ENCODE measurements around the gene NLRP7.
"Not testable (repeated sequence)": the region's sequence is repeated elsewhere in the genome, so short reads cannot be mapped to it uniquely, and the experiment has no call there.

NLRP7 gene

DNA sequence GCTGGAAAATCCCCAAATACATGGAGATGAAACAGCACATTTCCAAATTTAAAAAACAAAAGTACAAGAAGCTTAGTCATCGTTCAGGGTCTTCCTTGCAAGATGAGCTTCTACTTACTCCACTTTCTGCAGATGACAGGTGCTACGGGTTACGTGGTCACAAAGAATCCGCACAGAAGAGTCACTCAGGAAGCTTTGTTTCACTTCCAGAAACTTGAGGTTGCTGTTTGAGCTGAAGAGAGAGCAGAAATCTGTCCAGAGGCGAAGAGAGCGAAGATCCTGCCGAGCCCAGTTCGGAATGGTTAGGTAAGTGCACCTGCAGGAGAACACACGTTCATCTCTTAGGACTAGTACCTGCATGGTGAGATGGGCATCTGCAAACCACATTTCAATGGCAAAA is 9.4 kb downstream of the NLRP7 start:
- no peak overlapping the region for H3K4me2 ChIP-seq (ENCODE audit: low read length)
- no peaks in the 10 kb centered on the region for H3K4me1 ChIP-seq
- no peaks in the 10 kb centered on the region for H3K27me3 ChIP-seq (ENCODE audit: control insufficient read depth, insufficient read depth, low read length)
- no peaks in the 10 kb centered on the region for H3K79me2 ChIP-seq
- no peaks in the 10 kb centered on the region for H3K36me3 ChIP-seq (ENCODE audit: control insufficient read depth, insufficient read depth, low read length)
- no peaks in the 10 kb centered on the region for H3K9me3 ChIP-seq (ENCODE audit: control insufficient read depth, low read length)
- no peak overlapping the region for H2AFZ ChIP-seq
- H3K9ac ChIP-seq, result no peak overlapping the region
- no peak overlapping the region for H3K27ac ChIP-seq
- TF ChIP-seq, protein P1, sequence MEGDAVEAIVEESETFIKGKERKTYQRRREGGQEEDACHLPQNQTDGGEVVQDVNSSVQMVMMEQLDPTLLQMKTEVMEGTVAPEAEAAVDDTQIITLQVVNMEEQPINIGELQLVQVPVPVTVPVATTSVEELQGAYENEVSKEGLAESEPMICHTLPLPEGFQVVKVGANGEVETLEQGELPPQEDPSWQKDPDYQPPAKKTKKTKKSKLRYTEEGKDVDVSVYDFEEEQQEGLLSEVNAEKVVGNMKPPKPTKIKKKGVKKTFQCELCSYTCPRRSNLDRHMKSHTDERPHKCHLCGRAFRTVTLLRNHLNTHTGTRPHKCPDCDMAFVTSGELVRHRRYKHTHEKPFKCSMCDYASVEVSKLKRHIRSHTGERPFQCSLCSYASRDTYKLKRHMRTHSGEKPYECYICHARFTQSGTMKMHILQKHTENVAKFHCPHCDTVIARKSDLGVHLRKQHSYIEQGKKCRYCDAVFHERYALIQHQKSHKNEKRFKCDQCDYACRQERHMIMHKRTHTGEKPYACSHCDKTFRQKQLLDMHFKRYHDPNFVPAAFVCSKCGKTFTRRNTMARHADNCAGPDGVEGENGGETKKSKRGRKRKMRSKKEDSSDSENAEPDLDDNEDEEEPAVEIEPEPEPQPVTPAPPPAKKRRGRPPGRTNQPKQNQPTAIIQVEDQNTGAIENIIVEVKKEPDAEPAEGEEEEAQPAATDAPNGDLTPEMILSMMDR (IDR thresholded peaks at IDR 0.05), result no peak
- H3K4me3 ChIP-seq (ENCODE audit: low read depth, low read length), result no peak overlapping the region

DNA sequence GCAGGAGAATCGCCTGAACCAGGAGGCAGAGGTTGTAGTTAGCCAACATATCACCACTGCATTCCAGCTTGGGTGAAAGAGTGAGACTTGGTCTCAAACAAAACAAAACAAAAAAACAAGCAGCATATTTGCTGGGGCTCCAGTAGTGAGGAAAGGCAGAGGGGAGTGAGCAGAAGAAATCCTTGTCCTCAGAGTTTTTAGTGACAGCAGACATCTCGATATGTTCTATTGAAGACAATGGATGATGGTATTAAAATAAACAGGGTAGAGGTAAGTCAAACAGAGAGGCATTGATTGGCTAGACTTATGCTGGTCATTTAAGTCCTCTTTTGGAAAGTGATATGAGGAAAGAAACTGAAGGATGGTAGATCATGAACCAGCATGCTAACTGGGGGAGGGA is 19.0 kb downstream of the NLRP7 start:
- Histone ChIP-seq H3K27ac (no peak overlapping the region), H3K9ac (no peak overlapping the region), H3K36me3 (ENCODE audit: control insufficient read depth, insufficient read depth, low read length) (no peaks in the 10 kb centered on the region), H2AFZ (no peak overlapping the region), H3K4me2 (ENCODE audit: low read length) (no peak overlapping the region), H3K9me3 (ENCODE audit: control insufficient read depth, low read length) (no peaks in the 10 kb centered on the region), H3K4me1 (no peaks in the 10 kb centered on the region), H3K79me2 (no peaks in the 10 kb centered on the region), H3K4me3 (ENCODE audit: low read depth, low read length) (no peak overlapping the region), H3K27me3 (ENCODE audit: control insufficient read depth, insufficient read depth, low read length) (no peaks in the 10 kb centered on the region)
- TF ChIP-seq, protein P1 (IDR thresholded peaks at IDR 0.05), result no peak

DNA sequence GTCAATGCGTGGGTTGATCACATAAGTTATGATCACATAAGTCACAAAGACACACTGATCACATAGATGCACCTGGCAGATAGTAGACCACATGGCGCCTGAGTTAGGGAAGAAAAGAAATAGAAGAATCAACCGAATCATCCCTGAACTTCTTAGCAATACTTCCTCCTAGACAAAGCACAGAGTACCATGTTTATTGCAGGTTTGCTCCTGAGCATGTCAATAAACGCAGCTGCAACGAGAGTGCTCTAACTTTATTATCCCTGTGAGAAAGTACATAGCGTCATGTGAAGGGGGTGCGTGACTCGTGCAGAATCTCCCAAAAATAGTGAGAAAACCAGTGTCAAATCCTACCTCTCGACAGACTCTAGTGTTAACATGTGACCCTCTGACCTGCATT is 24.1 kb downstream of the NLRP7 start:
- Histone ChIP-seq H3K9ac (no peak overlapping the region), H3K27ac (no peak overlapping the region), H3K4me3 (ENCODE audit: low read depth, low read length) (no peak overlapping the region), H3K27me3 (ENCODE audit: control insufficient read depth, insufficient read depth, low read length) (no peaks in the 10 kb centered on the region), H3K9me3 (ENCODE audit: control insufficient read depth, low read length) (no peaks in the 10 kb centered on the region), H2AFZ (no peak overlapping the region), H3K4me2 (ENCODE audit: low read length) (no peak overlapping the region), H3K36me3 (ENCODE audit: control insufficient read depth, insufficient read depth, low read length) (no peaks in the 10 kb centered on the region), H3K4me1 (no peaks in the 10 kb centered on the region), H3K79me2 (no peaks in the 10 kb centered on the region)
- TF ChIP-seq, protein P1 (IDR thresholded peaks at IDR 0.05), result no peak

DNA sequence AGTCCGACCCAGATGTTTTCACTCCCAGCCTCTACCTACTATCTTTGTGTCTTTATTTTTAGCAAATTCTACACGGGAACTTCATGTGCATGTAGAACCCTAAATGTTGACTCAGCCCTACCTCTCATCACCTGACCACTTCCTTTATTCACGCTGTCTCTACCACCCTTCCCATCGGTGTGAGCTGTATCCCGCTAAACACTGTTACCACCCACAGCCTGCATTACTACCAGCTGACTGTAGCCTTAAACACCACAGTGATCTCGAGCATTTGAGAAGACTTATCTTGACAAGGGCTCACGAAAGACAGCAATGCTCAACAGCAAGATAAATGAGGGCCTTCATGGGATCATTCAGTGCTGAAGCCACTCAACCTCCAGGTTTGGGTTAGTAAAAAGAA is 26.2 kb downstream of the NLRP7 start:
- Histone ChIP-seq H3K9ac (no peak overlapping the region), H3K4me3 (ENCODE audit: low read depth, low read length) (no peak overlapping the region), H2AFZ (no peak overlapping the region), H3K27ac (no peak overlapping the region), H3K4me2 (ENCODE audit: low read length) (no peak overlapping the region), H3K9me3 (ENCODE audit: control insufficient read depth, low read length) (no peaks in the 10 kb centered on the region), H3K36me3 (ENCODE audit: control insufficient read depth, insufficient read depth, low read length) (no peaks in the 10 kb centered on the region), H3K79me2 (no peaks in the 10 kb centered on the region), H3K4me1 (no peaks in the 10 kb centered on the region), H3K27me3 (ENCODE audit: control insufficient read depth, insufficient read depth, low read length) (no peaks in the 10 kb centered on the region)
- TF ChIP-seq, protein P1 (IDR thresholded peaks at IDR 0.05), result no peak

DNA sequence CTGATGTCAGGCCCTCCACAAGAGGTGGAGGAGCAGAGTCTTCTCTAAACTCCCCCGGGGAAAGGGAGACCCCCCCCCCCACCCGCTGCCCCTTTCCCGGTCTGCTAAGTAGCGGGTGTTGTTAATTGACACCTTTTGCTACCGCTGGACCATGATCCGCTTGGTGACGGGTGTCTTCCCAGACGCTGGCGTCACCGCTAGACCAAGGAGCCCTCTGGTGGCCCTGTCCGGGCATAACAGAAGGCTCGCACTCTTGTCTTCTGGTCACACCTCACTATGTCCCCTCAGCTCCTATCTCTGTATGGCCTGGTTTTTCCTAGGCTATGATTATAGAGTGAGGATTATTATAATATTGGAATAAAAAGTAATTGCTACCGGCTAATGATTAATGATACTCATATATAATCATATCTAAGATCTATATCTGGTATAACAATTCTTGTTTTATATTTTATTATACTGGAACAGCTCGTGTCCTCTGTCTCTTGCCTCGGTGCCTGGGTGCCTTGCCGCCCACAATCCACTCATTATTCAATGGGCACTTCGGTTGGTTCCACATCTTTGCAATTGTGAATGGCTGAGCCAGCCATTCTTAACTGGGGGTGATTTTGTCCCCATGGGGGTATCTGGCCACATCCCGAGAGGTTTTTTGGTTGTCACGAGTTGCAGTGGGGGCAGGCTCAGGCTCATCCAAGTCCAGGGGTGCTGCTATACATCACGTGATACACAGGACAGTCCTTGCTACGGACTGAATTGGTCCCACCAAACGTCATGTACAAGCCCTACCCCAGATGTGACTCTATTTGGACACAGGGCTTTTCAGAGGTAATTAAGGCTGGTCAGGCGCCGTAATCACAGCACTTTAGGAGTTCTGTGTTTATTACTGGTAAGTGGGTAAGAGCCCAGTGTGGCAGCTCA is 27.4 kb downstream of the NLRP7 start:
- not testable (repeated sequence) for H2AFZ ChIP-seq; H3K4me3 ChIP-seq (ENCODE audit: low read depth, low read length); H3K27me3 ChIP-seq (ENCODE audit: control insufficient read depth, insufficient read depth, low read length); H3K9ac ChIP-seq; H3K9me3 ChIP-seq (ENCODE audit: control insufficient read depth, low read length); H3K36me3 ChIP-seq (ENCODE audit: control insufficient read depth, insufficient read depth, low read length); H3K27ac ChIP-seq; H3K4me1 ChIP-seq; H3K79me2 ChIP-seq; H3K4me2 ChIP-seq (ENCODE audit: low read length)
